Psoas muscle (tissue), 8 donors: ENCODE results near the gene P4HTM. TPM values are rescaled to one million over a fixed set of nuclear protein-coding genes. Genes with fewer than 3 reads are reported as not detected.

Experiments used
- ATAC-seq, 4 donors: fragments of 200-7000 bp; cut with Tn5 transposase; one replicate each; pipeline ENCODE4 v1.9.1; 2020; ENCODE audit warnings: moderate library complexity in 3 of 4, mild to moderate bottlenecking in 2 of 4
- DNase-seq, 2 donors: peaks; one replicate each; pipeline ENCODE4 v3.0.0-alpha.2; 2020
- H3K27ac ChIP-seq: fragments of 200-600 bp; one replicate; pipeline ENCODE4 v1.8.0; 2022
- H3K27me3 ChIP-seq, 3 donors: fragments of 200-600 bp in 1 of 3; one replicate each; pipeline versions ENCODE4 v1.6.1 to v1.8.0; 2013 to 2022; ENCODE audit warnings: low read length in 2 of 3, mild to moderate bottlenecking in 2 of 3, moderate library complexity in 1 of 3; ENCODE audit not compliant: insufficient read depth in 3 of 3
- H3K36me3 ChIP-seq, 2 donors: fragments of 200-600 bp in 1 of 2; one replicate each; pipeline versions ENCODE4 v1.6.1 to v1.8.0; 2013 to 2022; ENCODE audit warnings: low read depth in 1 of 2, mild to moderate bottlenecking in 1 of 2, moderate library complexity in 1 of 2; ENCODE audit not compliant: insufficient read depth in 1 of 2
- H3K4me1 ChIP-seq: fragments of 200-600 bp; one replicate; pipeline ENCODE4 v1.8.0; 2022
- H3K4me3 ChIP-seq: fragments of 200-600 bp; one replicate; pipeline ENCODE4 v1.8.0; 2022; ENCODE audit warnings: mild to moderate bottlenecking
- H3K9me3 ChIP-seq: fragments of 200-600 bp; one replicate; pipeline ENCODE4 v1.8.0; 2022
- CTCF ChIP-seq: fragments of 200-600 bp; IDR thresholded peaks from one replicate; pipeline ENCODE4 v1.8.0; 2022; ENCODE audit warnings: antibody characterized with exemption
- WGBS, 3 donors: extraction: QIAGEN DNeasy Blood & Tissue Kit; methylation state at CpG; one replicate each; pipeline versions ENCODE4 v1.1.6 to v1.1.7; 2013; 5-methylcytosine and 5-hydroxymethylcytosine counted together
- intact Hi-C, 2 donors: fragments of 100-400 bp; cut with DNase I; formaldehyde crosslinking; loops; one replicate each; pipeline versions ENCODE4 v1.11.0 to v1.14.2; 2022
- polyA plus RNA-seq, 3 donors: library from polyadenylated mRNA; stranded (reverse); fragments of 200-250 nt; gene quantifications; one replicate each; pipeline ENCODE4 v1.2.3, GENCODE V29; 2013
- total RNA-seq, 4 donors: library from RNA; stranded (reverse); fragmentation: NEBNext Ultra II Directional in 2 of 4; extraction: Animal tissue kit (Norgen Biotek cat#: 25700) in 2 of 4; gene quantifications; one replicate each; pipeline versions ENCODE4 v1.2.1 to v1.2.4, GENCODE V29; 2021 to 2023
- donor health status: healthy with polysubstance abuse.
- donor health status: DM: no; HTN: no; CAD: no; lungs with moderate emphysema.
- donor health status: Bipolar disorder and iron deficiency.
- donor health status: healthy.
- donor health status: DM: yes; HTN: yes; CAD: no.
- donor health status: DM: no; HTN: no; CAD: no.
- donor health status: DM: no; HTN: no; CAD: no.
- donor health status: DM: yes; HTN: yes; CAD: no.

P4HTM gene
- total and polyA plus RNA-seq, 7 donors = 4.1 to 17.0 (median 11.1) TPM

GRCh38 chr3:49053543-49053942 lies 63.5 kb downstream of the P4HTM start:
- peaks cover 16 to 68% of the 10 kb centered on the region in 2 donors for H3K36me3 ChIP-seq
- 84 to 92% (median 91%) methylated on average over 1 of the region's 1 CpG for WGBS, 3 donors
- peaks cover 10% of the 10 kb centered on the region for H3K4me1 ChIP-seq
- no peaks in the 10 kb centered on the region for H3K9me3 ChIP-seq
- no peaks in the 10 kb centered on the region for H3K27me3 ChIP-seq
- no peak overlapping the region for H3K27ac ChIP-seq
- no peak for TF ChIP-seq CTCF
- DNase-seq = no peak
- intact Hi-C loops = no loop called here
- no peak for ATAC-seq
- no peak overlapping the region for H3K4me3 ChIP-seq

- Histone ChIP-seq H3K36me3 (peaks cover 16 to 68% of the 10 kb centered on the region in 2 donors), H3K9me3 (no peaks in the 10 kb centered on the region), H3K27me3 (no peaks in the 10 kb centered on the region), H3K27ac (no peak overlapping the region), H3K4me3 (no peak overlapping the region), H3K4me1 (peaks cover 5% of the 10 kb centered on the region)
- no peak for ATAC-seq
- WGBS, 3 donors = 92 to 97% (median 94%) methylated on average over 2 of the region's 2 CpGs
- TF ChIP-seq CTCF = no peak
- no peak for DNase-seq
- intact Hi-C loops = no loop called here
Observed at GRCh38 chr3:49054344-49054862, 64.4 kb downstream of the P4HTM start.

Other genes with a start within 250 kb of the P4HTM start
- gene PRKAR2A, start 142.4 kb upstream of the P4HTM start, total RNA-seq = 100 to 1,000 TPM in 2 of 4 donors, 10 to 100 TPM in 2; 66.2 to 126 (median 100) TPM
- 10 to 100 TPM; 24.3 to 92.5 (median 33.6) TPM for gene PRKAR2A, start 142.4 kb upstream of the P4HTM start, polyA plus RNA-seq
- gene SLC25A20, start 91.4 kb upstream of the P4HTM start, total RNA-seq = 10 to 100 TPM; 47.6 to 59.4 (median 50.5) TPM
- gene SLC25A20, start 91.4 kb upstream of the P4HTM start, polyA plus RNA-seq = 10 to 100 TPM; 31.3 to 94.8 (median 48.5) TPM
- 100 to 1,000 TPM in 3 of 4 donors, 10 to 100 TPM in 1; 92.7 to 125 (median 113) TPM for gene ARIH2, start 71.4 kb upstream of the P4HTM start, total RNA-seq
- gene ARIH2, start 71.4 kb upstream of the P4HTM start, polyA plus RNA-seq = 100 to 1,000 TPM in 1 of 3 donors, 10 to 100 TPM in 2; 59.5 to 163 (median 67.0) TPM
- gene WDR6, start 17.1 kb downstream of the P4HTM start, total RNA-seq = 10 to 100 TPM; 55.1 to 65.7 (median 59.6) TPM
- gene WDR6, start 17.1 kb downstream of the P4HTM start, polyA plus RNA-seq = 10 to 100 TPM; 30.5 to 49.5 (median 46.9) TPM
- 10 to 100 TPM in 1 of 4 donors, 1 to 10 TPM in 3; 7.5 to 10.4 (median 9.1) TPM for gene DALRD3, start 28.3 kb downstream of the P4HTM start, total RNA-seq
- 10 to 100 TPM; 11.0 to 19.9 (median 13.4) TPM for gene DALRD3, start 28.3 kb downstream of the P4HTM start, polyA plus RNA-seq
- gene NDUFAF3, start 31.9 kb downstream of the P4HTM start, total RNA-seq = 100 to 1,000 TPM; 100 to 150 (median 112) TPM
- 10 to 100 TPM; 60.6 to 98.8 (median 85.7) TPM for gene NDUFAF3, start 31.9 kb downstream of the P4HTM start, polyA plus RNA-seq
- gene IMPDH2, start 39.2 kb downstream of the P4HTM start, total RNA-seq = 100 to 1,000 TPM in 3 of 4 donors, 10 to 100 TPM in 1; 82.8 to 259 (median 209) TPM
- gene IMPDH2, start 39.2 kb downstream of the P4HTM start, polyA plus RNA-seq = 100 to 1,000 TPM; 102 to 397 (median 233) TPM
- gene QRICH1, start 103.8 kb downstream of the P4HTM start, total RNA-seq = 10 to 100 TPM; 52.8 to 83.9 (median 71.1) TPM
- 10 to 100 TPM; 21.5 to 37.1 (median 28.6) TPM for gene QRICH1, start 103.8 kb downstream of the P4HTM start, polyA plus RNA-seq
- gene QARS1, start 114.5 kb downstream of the P4HTM start, total RNA-seq = 100 to 1,000 TPM; 120 to 200 (median 144) TPM
- gene QARS1, start 114.5 kb downstream of the P4HTM start, polyA plus RNA-seq = 100 to 1,000 TPM; 142 to 166 (median 157) TPM
- gene USP19, start 130.6 kb downstream of the P4HTM start, total RNA-seq = 100 to 1,000 TPM in 2 of 4 donors, 10 to 100 TPM in 2; 79.5 to 109 (median 96.3) TPM
- 10 to 100 TPM; 29.5 to 94.0 (median 42.9) TPM for gene USP19, start 130.6 kb downstream of the P4HTM start, polyA plus RNA-seq
- 100 to 1,000 TPM; 133 to 220 (median 141) TPM for gene LAMB2, start 142.8 kb downstream of the P4HTM start, total RNA-seq
- gene LAMB2, start 142.8 kb downstream of the P4HTM start, polyA plus RNA-seq = 100 to 1,000 TPM in 1 of 3 donors, 10 to 100 TPM in 2; 81.6 to 123 (median 95.3) TPM
- gene CCDC71, start 176.1 kb downstream of the P4HTM start, total RNA-seq = 10 to 100 TPM; 12.6 to 20.5 (median 14.7) TPM
- gene CCDC71, start 176.1 kb downstream of the P4HTM start, polyA plus RNA-seq = 10 to 100 TPM; 20.0 to 26.8 (median 20.8) TPM
- 10 to 100 TPM; 24.7 to 84.5 (median 29.2) TPM for gene KLHDC8B, start 181.4 kb downstream of the P4HTM start, total RNA-seq
- gene KLHDC8B, start 181.4 kb downstream of the P4HTM start, polyA plus RNA-seq = 10 to 100 TPM; 26.7 to 36.1 (median 28.3) TPM